ENCODE measurements around the gene LDHD. TPM values are rescaled to one million over a fixed set of nuclear protein-coding genes. Genes with fewer than 3 reads are reported as not detected.

Gene LDHD
- total and polyA plus RNA-seq, 2 of the 8 experiments (the other 6 are each of a cell fraction or from before 2014, with no cell fraction given): 14.9 to 18.2 TPM

DNA sequence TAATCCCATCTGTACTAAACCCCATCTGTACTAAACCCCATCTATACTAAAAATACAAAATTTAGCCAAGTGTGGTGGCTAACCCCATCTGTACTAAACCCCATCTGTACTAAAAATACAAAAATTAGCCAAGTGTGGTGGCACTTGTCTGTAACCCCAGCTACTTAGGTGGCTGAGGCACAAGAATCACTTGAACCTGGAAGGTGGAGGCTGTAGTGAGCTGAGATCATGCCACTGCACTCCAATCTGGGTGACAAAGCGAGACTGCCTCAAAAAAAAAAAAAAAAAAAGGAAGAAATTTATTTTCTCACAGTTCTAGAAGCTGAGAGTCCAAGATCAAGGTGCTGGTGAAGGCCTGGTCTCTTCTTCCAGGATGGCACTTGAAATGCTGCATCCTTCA lies 43.8 kb upstream of the LDHD start (continued):
- no peak for TF ChIP-seq POU5F1 (IDR thresholded peaks at IDR 0.05; ENCODE audit: low read depth, low read length)
- TF ChIP-seq USF2 (IDR thresholded peaks at IDR 0.05; ENCODE audit: low read length): no peak

All from H1 (cell line).